T-helper 1 cell (primary cell): ENCODE results near the gene RPLP2.

Source experiments
- DNase-seq, 5 donors: peaks; one replicate each; pipeline ENCODE4 v3.0.0-alpha.2; 2012 to 2020

RPLP2 gene

GRCh38 chr11:774873-775592, 34.7 kb upstream of the RPLP2 start:
- DNase-seq: peak in 1 of 5 donors; percentile 12

- no peak for DNase-seq
These were observed 33.6 kb upstream of the RPLP2 start for GRCh38 chr11:776263-776560.

GRCh38 chr11:776561-777287, 33.0 kb upstream of the RPLP2 start:
- peak in 1 of 5 donors; percentile 11 for DNase-seq

GRCh38 chr11:777288-778255, 32.2 kb upstream of the RPLP2 start, which contains the start of gene GATD1:
TSS of gene GATD1 (minus strand) at chr11:777487. CDS start at chr11:777462, 25 bp downstream.
- peak; percentile 87 to 96 (median 90) for DNase-seq

- peak in 1 of 5 donors; percentile 9 for DNase-seq
These were observed 30.5 kb upstream of the RPLP2 start for GRCh38 chr11:778976-779954.

- peak in 1 of 5 donors; percentile 8 for DNase-seq
These were observed 29.7 kb upstream of the RPLP2 start for GRCh38 chr11:779955-780532.

GRCh38 chr11:782264-783174, 27.2 kb upstream of the RPLP2 start:
- DNase-seq: no peak

GRCh38 chr11:783581-784015, 26.2 kb upstream of the RPLP2 start:
- DNase-seq: no peak

GRCh38 chr11:786235-787083, 23.3 kb upstream of the RPLP2 start:
- DNase-seq: no peak

GRCh38 chr11:787084-787675, 22.6 kb upstream of the RPLP2 start:
- no peak for DNase-seq

GRCh38 chr11:788009-788640, 21.6 kb upstream of the RPLP2 start:
- no peak for DNase-seq

- DNase-seq: no peak
These were observed 20.5 kb upstream of the RPLP2 start for GRCh38 chr11:788953-789940.

GRCh38 chr11:789943-790342, 19.8 kb upstream of the RPLP2 start, which contains the start of gene CEND1:
TSS of gene CEND1 (minus strand) at chr11:790090. CDS start at chr11:788576, 1,514 bp downstream.
- DNase-seq: peak in 1 of 5 donors; percentile 47

GRCh38 chr11:790721-791564, 18.8 kb upstream of the RPLP2 start:
- no peak for DNase-seq

- no peak for DNase-seq
These were observed 17.9 kb upstream of the RPLP2 start for GRCh38 chr11:791658-792534.
